Forelimb muscle (tissue), 1 donor: ENCODE data around the gene CEL. TPM values are rescaled to one million over a fixed set of nuclear protein-coding genes. Genes with fewer than 3 reads are reported as not detected.

ENCODE experiments used
- DNase-seq: peaks from one replicate; pipeline ENCODE4 v3.0.0-alpha.2; 2013; ENCODE audit warnings: low read depth
- polyA plus RNA-seq: library from polyadenylated mRNA; unstranded; fragments of 120-200 nt; gene quantifications from one replicate; pipeline ENCODE4 v1.2.1, GENCODE V29; 2013; ENCODE audit not compliant: insufficient read length

Gene CEL
- polyA plus RNA-seq, 1 donor = 1.8 TPM

DNA sequence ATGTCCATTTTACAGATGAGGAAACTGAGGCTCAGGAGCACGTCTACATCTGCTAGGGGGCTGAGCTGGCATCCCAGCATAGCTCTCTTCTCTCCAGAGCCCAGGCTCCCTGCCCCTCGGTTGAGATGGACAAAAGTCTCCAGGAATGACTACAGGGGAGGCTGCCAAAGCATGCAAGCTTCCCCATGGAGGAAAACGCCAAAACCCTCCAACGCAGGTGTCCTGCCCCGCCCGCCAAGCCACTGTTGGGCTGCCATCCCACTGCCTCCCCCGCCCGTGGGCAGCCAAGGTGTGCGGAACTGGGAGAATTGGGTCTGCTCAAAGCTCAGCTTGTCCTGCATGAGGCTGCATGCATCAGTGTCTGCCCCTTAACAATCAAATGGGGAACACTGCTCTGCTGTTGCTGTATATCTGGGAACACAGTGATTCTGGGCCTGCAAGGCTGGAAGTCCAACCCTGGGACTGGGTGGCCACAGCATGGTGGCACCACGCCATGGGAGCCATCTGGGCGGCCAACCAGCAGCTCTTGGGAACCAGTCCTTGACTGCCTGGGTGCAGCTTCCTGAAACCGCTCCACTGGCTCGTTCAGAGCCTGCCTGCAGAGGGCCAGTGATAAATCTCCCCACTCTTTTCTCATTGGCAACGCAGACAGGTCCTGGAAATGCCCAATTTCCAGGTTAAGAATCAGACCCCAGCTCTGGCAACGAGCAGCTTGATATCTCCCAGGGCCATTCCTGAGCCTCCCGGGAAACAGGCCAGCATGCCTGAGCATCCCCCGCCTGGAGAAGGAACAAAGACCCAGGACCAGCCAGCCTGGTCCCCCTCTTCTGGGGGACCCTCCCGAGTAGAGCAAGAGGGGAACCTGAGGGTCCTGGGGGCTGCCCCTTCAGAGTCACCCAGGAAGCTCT lies 55.7 kb downstream of the CEL start:
- no peak for DNase-seq

DNA sequence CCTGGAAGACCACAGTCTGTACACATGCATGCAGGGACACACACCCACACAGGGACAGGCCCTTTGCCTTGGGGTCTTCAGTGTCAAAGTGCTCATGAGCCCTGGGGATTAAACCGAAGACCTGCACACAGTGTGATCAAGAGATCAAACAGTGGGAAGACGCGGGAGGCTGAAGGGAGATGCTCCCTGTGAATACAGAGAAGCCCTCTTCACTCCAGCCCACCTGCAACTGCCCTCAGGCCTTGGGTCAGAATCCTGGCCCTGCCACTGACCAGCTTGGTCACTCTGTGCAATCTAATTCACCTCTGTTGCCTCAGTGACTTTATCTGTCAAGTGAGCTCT lies 56.4 kb downstream of the CEL start:
- no peak for DNase-seq

DNA sequence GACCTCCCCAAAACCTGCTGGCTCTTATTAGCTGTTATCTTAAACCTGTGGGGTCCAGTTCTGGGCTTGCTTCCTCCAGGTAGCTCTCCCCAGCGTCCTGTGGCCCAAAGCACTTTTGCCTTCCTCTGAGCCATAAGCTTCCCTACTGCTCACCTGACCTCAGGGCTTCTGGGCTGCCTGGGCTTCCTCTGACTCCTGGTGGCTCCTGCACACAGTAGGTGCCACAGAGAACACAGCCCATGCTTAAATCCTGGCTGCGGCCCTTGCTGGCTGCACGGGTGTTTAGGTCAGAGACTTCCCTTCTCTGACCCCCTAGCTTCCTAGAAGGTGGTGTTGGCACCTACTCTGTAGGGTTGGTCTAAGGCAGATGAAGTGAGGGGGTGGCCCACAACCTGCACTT lies 56.8 kb downstream of the CEL start:
- no peak for DNase-seq

DNA sequence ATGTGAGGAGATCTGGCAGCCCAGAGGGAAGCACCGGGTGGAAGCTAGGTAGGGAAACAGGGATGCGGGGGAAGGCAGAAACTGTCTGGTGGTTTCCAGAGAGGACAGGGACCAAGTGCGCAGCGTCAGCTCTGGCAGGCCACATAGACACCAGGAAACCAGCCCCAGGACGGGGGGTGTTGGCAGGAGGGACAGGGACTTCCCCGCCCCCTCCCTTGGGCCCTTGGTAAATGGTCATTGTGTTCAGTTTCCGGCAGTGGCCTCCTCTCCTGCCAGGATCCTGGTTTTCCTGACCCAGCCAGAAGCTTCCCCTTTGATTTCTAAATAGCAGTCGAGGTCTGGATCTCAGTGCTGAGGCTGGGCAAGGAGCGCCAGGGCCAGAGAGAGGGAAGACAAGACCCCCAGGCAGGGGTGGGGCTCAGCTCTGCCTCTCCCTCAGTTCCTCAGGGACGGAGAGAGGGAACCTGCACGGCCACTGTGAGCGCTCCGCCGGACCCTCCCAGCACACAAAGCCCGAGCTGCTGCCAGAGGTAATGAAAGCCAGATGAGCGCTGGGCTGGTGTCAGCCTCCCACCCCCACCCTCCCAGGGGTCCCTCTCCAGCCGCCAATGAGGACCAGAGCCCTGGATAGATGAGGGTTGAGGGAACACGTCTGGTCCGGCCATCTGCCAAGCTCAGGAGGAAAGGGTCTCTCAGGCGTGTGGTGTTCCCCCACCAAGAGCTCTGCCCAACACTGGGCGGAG lies 57.5 kb downstream of the CEL start:
- no peak for DNase-seq

DNA sequence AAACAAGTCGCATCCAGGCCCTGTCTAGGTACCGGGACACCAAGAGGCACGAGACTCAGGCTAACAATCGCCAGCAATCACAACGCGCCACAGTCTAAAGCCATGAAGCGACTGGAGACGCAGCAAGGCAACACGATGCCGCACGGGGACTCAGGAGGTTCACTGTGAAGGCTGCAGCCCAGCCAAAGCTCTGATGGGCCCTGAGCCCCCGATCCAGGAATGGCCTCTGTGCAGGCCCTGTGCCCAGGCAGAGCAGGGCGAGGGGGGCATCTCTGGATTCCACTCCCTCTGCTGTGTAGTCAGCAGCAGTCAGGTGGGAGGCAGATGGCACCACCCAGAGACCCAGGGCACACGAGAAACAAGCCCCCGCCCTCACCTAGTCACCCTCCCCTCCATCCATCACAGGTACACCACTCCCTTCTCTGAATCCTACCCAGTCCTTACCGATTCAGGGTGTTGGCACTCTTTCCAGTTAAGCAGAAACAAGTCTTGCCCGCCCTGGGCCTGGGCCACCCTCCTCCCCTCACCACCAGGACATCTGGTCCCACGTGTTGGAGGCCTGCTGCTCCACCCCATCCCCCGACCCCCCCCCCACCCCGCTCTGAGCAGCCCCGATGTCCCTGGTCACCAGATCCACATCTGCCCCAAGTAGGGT lies 58.2 kb downstream of the CEL start:
- no peak for DNase-seq

DNA sequence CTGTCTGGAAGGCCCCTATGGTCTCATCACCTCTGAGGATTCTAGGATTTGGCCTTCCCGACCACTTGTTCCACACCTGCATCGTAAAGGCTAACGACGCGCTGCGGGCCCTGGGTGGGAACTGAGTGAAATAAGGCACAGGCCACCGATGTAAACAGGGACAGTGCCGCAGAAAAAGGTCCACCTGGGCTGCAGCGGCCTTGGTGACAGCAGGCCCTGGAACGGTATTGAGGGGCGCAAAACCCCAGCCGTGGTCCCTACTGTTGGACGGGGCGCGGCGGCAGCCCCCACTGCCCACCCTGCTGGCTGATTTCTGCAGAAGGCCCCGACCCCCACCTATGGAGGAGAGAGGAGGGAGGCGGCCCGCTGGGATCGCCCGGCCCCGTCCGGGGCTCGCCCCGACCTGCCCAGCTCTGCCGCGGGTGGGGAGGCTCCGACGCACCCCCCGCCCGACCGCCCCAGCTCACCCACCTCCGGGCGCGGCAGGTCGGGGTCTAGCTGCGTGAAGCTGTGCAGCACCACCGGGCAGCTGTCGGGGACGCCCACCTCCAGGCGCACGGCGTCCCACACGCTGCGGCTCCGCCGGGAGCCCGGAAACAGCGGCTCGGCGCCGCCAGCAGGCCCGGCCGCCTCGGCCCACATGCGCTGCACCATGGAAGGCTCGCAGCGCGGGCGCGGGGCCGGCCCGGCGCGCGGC lies 58.9 kb downstream of the CEL start:
- DNase-seq = no peak

Other genes starting within 250 kb of the CEL start
- 0.37 TPM for gene AK8, start 183.7 kb upstream of the CEL start, polyA plus RNA-seq
- 2.3 TPM for gene SPACA9, start 183.1 kb upstream of the CEL start, polyA plus RNA-seq
- gene TSC1, start 117.4 kb upstream of the CEL start, polyA plus RNA-seq = 27.3 TPM
- gene GFI1B, start 83.3 kb upstream of the CEL start, polyA plus RNA-seq = 0.39 TPM
- gene GTF3C5, start 31.0 kb upstream of the CEL start, polyA plus RNA-seq = 46.2 TPM
- 50.3 TPM for gene RALGDS, start 59.3 kb downstream of the CEL start, polyA plus RNA-seq
- gene GBGT1, start 101.9 kb downstream of the CEL start, polyA plus RNA-seq = 3.6 TPM
- gene OBP2B, start 147.3 kb downstream of the CEL start, polyA plus RNA-seq = not detected
- gene ABO, start 213.2 kb downstream of the CEL start, polyA plus RNA-seq = 1.3 TPM